Measurements from ENCODE around the gene TUBA4B.
A peak's percentile ranks its signal among the peaks of the same experiment; 100 is the strongest.
"Not testable (repeated sequence)": the region's sequence is repeated elsewhere in the genome, so short reads cannot be mapped to it uniquely, and the experiment has no call there.

TUBA4B gene

DNA sequence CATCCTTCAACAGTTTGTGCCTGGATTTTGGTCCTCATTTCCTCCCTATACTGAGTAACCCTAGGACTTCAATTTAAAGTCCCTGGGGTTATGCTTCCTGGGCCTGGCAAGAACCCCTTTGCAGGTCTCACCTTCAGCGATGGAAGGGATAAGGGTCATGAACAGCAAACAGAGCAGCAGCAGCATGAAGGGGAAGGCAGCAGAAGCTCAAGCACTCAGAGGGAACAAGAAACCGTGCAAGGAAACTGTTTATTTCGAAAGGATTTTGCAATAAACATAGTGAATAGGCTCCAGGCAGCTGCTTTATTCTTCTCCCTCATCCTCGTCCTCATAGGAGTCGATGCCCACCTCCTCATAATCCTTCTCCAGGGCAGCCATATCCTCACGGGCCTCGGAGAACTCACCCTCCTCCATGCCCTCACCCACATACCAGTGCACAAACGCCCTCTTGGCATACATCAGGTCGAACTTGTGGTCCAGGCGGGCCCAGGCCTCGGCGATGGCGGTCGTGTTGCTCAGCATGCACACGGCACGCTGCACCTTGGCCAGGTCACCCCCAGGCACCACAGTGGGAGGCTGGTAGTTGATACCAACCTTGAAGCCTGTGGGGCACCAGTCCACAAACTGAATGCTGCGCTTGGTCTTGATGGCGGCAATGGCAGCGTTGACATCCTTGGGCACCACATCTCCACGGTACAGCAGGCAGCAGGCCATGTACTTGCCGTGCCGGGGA is 2.8 kb upstream of the TUBA4B start:
- no peak for DNase-seq (ENCODE audit: low read depth)
- TF ChIP-seq, protein P1, sequence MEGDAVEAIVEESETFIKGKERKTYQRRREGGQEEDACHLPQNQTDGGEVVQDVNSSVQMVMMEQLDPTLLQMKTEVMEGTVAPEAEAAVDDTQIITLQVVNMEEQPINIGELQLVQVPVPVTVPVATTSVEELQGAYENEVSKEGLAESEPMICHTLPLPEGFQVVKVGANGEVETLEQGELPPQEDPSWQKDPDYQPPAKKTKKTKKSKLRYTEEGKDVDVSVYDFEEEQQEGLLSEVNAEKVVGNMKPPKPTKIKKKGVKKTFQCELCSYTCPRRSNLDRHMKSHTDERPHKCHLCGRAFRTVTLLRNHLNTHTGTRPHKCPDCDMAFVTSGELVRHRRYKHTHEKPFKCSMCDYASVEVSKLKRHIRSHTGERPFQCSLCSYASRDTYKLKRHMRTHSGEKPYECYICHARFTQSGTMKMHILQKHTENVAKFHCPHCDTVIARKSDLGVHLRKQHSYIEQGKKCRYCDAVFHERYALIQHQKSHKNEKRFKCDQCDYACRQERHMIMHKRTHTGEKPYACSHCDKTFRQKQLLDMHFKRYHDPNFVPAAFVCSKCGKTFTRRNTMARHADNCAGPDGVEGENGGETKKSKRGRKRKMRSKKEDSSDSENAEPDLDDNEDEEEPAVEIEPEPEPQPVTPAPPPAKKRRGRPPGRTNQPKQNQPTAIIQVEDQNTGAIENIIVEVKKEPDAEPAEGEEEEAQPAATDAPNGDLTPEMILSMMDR (IDR thresholded peaks at IDR 0.05; ENCODE audit: insufficient read depth, low read depth, low read length, missing control alignments): no peak
- peak overlapping the region; percentile 10; the same call in 1 of the 2 replicates for H3K4me3 ChIP-seq (ENCODE audit: low read depth, low read length)

GRCh38 chr2:219251656-219252055 is 1.4 kb upstream of the TUBA4B start:
- TF ChIP-seq, protein P1 (IDR thresholded peaks at IDR 0.05; ENCODE audit: insufficient read depth, low read depth, low read length, missing control alignments): no peak
- no peak for DNase-seq (ENCODE audit: low read depth)
- no peak overlapping the region for H3K4me3 ChIP-seq (ENCODE audit: low read depth, low read length)

GRCh38 chr2:219252084-219252483 is 959 bp upstream of the TUBA4B start:
- DNase-seq (ENCODE audit: low read depth): peak; percentile 18
- TF ChIP-seq, protein P1 (IDR thresholded peaks at IDR 0.05; ENCODE audit: insufficient read depth, low read depth, low read length, missing control alignments): no peak
- peak overlapping the region; percentile 76 for H3K4me3 ChIP-seq (ENCODE audit: low read depth, low read length)

DNA sequence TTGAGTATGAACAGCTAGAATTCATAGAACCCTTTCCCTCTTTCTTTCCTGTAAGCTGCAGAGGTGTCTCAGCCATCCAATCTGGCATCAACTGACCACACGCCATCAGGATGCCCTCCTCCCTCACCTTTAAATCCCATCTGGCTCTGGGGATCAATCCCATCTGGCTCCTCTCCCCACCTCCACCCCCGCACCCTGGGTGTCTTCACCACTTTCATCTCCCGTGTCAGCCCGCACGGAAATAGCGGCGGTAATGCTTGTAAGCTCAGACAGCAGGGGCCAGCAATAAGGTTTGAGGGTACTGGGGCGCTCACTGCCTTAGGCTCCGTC is 508 bp upstream of the TUBA4B start:
- H3K4me3 ChIP-seq (ENCODE audit: low read depth, low read length): peak overlapping the region; percentile 76
- DNase-seq (ENCODE audit: low read depth): no peak
- TF ChIP-seq, protein P1 (IDR thresholded peaks at IDR 0.05; ENCODE audit: insufficient read depth, low read depth, low read length, missing control alignments): no peak

- peak within 1 kb of the TSS; percentile 76 for H3K4me3 ChIP-seq (ENCODE audit: low read depth, low read length)
- TF ChIP-seq, protein P1 (IDR thresholded peaks at IDR 0.05; ENCODE audit: insufficient read depth, low read depth, low read length, missing control alignments): no peak
- DNase-seq (ENCODE audit: low read depth): peak; percentile 92
These were observed 928 bp downstream of the TUBA4B start, which contains the start of gene TUBA4A for GRCh38 chr2:219253753-219254589. TSS of gene TUBA4A (minus strand) at chr2:219253918. CDS start at chr2:219253858, 60 bp downstream.

DNA sequence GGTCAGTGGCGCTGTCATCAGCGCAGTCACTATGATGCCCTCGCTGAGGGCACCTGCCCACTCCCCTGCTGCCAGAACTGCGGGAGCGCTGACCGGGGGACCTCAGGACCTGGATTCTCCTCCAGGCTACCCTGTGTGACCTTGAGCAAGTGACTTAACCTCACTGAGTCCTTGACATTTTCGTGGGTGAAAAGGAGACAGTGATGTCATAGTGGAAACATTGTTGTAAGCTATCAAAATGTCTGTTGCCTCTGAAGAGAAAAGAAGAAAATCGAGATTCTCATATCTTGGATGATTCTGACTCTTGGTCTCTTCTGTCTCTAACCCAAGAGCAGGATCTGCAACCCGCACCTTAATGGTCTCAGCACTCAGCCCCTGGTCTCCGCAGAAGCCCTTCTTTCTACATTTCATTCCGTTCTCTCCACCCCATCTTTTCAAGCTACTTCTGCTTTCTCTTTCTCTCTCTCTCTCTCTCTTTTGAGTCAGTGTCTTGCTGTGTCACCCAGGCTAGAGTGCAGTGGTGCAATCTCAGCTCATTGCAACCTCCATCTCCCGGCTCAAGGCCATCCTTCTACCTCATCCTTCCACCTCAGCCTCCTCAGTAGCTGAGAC is 1.7 kb downstream of the TUBA4B start:
- no peak for DNase-seq (ENCODE audit: low read depth)
- TF ChIP-seq, protein P1 (IDR thresholded peaks at IDR 0.05; ENCODE audit: insufficient read depth, low read depth, low read length, missing control alignments): no peak
- peak overlapping the region; percentile 76 for H3K4me3 ChIP-seq (ENCODE audit: low read depth, low read length)

- not testable (repeated sequence) for H3K4me3 ChIP-seq (ENCODE audit: low read depth, low read length); DNase-seq (ENCODE audit: low read depth)
These were observed 5.9 kb downstream of the TUBA4B start for GRCh38 chr2:219258942-219259341.
